Peyer's patch (tissue), 4 donors: ENCODE measurements around the gene ZDHHC6.

Source experiments
- POLR2A ChIP-seq, 2 donors: fragments of 450-650 bp; IDR thresholded peaks; one replicate each; pipeline ENCODE4 v1.5.1; 2017; ENCODE audit warnings: antibody characterized with exemption in 2 of 2, mild to moderate bottlenecking in 2 of 2, moderate library complexity in 2 of 2
- TF ChIP-seq, protein P1 (sequence below), 6 experiments: fragments of 450-650 bp in 4 of 6; fragments of 200-600 bp in 2 of 6; sonication (generic) in 1 of 6; IDR thresholded peaks; one replicate each; pipeline ENCODE4 v1.5.1; 2017 to 2019; ENCODE audit warnings: antibody characterized with exemption in 6 of 6, mild to moderate bottlenecking in 3 of 6, moderate library complexity in 1 of 6

DNA sequence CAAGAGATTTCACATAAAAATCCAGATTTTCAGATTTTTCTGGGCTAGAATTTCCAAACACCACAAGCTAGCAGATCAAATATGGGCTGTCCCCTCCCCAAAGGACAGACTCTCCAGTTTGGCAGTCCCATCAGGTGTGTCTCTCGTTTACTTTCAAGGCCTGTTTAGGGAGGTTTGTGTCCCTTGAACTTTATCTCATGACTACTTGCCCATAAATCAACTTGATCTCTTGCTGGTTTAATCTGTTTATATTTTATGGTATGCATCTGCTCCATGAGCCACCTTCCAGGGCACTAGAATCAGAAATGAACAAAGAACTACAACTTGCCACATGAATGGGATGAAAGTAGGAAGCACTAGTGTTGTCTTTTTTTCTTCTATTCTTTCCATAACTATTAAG, 5.2 kb downstream of the ZDHHC6 start:
- TF ChIP-seq, protein P1, sequence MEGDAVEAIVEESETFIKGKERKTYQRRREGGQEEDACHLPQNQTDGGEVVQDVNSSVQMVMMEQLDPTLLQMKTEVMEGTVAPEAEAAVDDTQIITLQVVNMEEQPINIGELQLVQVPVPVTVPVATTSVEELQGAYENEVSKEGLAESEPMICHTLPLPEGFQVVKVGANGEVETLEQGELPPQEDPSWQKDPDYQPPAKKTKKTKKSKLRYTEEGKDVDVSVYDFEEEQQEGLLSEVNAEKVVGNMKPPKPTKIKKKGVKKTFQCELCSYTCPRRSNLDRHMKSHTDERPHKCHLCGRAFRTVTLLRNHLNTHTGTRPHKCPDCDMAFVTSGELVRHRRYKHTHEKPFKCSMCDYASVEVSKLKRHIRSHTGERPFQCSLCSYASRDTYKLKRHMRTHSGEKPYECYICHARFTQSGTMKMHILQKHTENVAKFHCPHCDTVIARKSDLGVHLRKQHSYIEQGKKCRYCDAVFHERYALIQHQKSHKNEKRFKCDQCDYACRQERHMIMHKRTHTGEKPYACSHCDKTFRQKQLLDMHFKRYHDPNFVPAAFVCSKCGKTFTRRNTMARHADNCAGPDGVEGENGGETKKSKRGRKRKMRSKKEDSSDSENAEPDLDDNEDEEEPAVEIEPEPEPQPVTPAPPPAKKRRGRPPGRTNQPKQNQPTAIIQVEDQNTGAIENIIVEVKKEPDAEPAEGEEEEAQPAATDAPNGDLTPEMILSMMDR (IDR thresholded peaks at IDR 0.05): no peak
- no peak for TF ChIP-seq POLR2A (IDR thresholded peaks at IDR 0.05)
